D721Med (cell line): ENCODE results near the gene UNC5C.

Experiments
- DNase-seq: peaks from one replicate; pipeline ENCODE4 v3.0.0; 2011; ENCODE audit warnings: low spot score; ENCODE audit not compliant: insufficient read length
- FAIRE-seq: peaks from 2 replicates; lab custom pipeline; 2011; peaks lifted over from hg19 to GRCh38; lab: Jason Lieb, UNC
- TF ChIP-seq, protein P1 (sequence below): IDR thresholded peaks from 2 replicates; pipeline ENCODE4 v1.5.1; 2012; ENCODE audit warnings: mild to moderate bottlenecking, control low read depth; ENCODE audit not compliant: insufficient read depth; ENCODE audit errors: missing control alignments

Gene UNC5C

DNA sequence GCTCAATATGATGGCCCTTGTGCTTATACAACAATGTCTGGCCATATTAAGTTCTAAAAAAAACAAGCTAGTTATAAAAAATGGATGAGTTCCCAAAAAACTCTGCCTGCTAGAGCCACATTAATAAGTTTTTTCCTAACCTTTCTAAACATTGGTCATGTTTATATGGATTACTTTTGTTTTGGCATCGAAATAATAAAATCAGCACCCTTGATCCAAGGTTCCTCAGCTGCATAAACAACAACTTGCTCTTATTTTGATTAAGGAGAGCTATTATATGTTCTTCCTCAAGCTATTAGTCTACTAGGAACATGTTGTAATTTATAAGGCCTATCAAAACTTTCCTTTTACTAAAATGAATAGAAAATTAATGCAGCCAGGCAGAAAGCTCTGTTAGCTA, 48.4 kb downstream of the UNC5C start:
- no peak for DNase-seq
- FAIRE-seq, result no peak
- TF ChIP-seq, protein P1, sequence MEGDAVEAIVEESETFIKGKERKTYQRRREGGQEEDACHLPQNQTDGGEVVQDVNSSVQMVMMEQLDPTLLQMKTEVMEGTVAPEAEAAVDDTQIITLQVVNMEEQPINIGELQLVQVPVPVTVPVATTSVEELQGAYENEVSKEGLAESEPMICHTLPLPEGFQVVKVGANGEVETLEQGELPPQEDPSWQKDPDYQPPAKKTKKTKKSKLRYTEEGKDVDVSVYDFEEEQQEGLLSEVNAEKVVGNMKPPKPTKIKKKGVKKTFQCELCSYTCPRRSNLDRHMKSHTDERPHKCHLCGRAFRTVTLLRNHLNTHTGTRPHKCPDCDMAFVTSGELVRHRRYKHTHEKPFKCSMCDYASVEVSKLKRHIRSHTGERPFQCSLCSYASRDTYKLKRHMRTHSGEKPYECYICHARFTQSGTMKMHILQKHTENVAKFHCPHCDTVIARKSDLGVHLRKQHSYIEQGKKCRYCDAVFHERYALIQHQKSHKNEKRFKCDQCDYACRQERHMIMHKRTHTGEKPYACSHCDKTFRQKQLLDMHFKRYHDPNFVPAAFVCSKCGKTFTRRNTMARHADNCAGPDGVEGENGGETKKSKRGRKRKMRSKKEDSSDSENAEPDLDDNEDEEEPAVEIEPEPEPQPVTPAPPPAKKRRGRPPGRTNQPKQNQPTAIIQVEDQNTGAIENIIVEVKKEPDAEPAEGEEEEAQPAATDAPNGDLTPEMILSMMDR, result no peak

DNA sequence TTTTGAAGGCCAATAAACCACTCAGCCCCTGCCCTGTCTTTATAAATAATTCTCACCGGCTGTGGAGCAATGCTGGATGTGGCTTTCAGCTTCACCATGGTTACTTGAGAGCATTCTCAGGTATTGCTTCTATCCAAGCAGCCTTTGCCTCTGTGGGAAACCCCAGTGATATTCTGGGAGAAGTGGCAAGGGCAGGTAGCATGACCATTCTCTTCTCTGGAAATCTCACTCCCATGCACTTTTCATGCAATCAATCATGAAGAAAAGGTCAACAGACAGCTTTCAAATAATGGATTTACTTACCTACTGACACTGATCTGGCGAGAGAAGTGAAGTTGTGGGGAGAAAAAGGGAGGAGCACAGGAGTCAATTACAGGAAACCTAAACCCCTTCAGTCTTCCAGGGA, 49.5 kb downstream of the UNC5C start:
- TF ChIP-seq, protein P1, result no peak
- no peak for FAIRE-seq

DNA sequence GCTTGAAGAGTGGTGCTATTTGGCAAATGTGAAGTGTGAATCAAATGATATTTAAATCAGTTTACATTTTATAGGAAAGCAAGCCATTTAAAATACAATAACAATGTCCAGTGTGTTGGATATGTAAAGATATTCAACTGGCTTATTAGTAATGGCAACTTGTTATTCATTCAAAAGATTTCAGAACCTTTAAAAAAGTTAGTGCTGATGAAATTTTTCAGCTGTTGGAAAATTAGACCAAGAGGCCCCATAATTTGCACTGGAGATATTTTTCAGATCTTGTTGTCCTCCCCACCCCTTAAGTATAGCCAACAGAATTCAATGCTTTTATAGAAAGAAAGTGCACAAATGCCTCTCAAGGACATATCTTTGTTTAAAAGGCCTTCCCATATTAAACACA, 54.6 kb downstream of the UNC5C start:
- TF ChIP-seq, protein P1, result no peak
- DNase-seq (no peak), FAIRE-seq (no peak)

More for the DNA sequence above, 49.5 kb downstream of the UNC5C start:
- DNase-seq, result no peak

DNA sequence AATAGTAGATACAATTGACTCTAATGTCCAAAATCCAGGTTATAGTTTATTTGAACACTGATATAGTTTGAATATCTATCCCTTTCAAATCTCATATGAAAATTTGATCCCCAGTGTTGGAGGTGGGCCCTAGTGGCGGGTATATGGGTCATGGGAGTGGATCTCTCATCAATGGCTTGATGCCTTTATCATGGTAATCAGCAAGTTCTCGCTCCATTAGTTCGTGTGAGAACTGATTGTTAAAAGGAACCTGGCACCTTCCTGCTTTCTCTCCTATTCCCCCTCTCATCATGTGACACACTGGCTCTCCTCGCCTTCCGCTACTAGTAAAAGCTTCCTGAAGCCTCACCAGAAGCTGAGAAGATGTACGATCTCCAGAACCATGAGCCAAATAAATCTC, 70.1 kb downstream of the UNC5C start:
- TF ChIP-seq, protein P1, result no peak
- FAIRE-seq (no peak), DNase-seq (no peak)

DNA sequence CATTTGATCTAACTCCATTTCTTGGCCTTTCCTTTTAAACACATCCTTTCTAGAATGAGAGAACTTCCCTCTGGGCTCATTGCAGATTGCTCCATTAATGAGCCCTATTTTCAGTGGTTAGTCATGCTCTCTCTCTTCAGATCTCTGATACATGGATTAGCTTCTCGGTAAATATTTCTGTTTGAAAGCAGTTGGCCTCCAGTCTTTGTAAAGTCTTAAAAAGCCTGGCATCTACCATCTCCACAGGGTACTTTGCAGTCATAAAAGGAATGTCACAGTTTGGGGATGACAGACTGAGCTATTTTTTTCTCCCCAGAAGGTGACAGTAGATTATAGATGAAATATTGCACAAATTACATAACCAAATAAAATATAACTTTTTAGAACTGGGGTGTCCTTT, 72.7 kb downstream of the UNC5C start:
- FAIRE-seq (no peak), DNase-seq (no peak)
- TF ChIP-seq, protein P1, result no peak

DNA sequence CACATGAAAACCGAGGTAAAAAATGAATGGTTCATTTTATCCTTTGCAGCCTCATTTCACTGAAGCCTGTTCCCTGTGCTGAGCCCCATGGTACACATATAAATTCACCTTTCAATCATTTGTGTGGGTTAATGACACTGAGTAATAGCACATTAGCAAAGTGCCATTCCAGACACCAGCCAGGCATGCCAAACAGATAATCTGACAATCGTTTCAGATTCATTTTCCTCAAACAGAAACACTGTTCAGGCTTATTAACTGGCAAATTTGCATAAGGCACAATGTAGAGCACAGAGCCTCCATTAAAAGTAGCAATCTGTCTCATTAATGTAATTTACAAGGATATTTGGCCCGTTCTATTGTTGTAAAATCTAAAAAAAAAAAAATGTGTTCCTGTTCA, 76.2 kb downstream of the UNC5C start:
- DNase-seq (no peak), FAIRE-seq (no peak)
- TF ChIP-seq, protein P1, result no peak

DNA sequence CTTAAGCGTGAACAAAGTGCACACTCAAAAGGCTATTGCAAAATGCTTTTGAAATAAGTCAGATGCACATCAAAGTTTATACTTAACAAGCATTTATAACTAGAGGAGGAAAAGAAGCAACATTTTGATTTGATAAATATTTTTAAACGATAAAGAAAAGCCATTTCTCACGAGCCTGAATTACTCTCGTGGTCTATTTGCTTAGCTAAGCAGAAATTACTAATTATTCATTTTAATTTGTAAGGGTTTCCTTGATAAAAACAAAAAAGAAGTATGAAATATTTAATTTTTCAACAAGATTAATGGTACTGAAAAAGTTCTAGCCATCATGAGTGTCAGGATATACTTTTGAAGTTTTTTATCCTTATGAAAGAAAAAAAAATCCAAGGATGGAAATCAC, 78.2 kb downstream of the UNC5C start:
- no peak for DNase-seq
- TF ChIP-seq, protein P1, result no peak
- FAIRE-seq, result no peak
